Measurements from ENCODE around the gene GPRIN2.
"Not testable (repeated sequence)": the region's sequence is repeated elsewhere in the genome, so short reads cannot be mapped to it uniquely, and the experiment has no call there.

GPRIN2 gene

DNA sequence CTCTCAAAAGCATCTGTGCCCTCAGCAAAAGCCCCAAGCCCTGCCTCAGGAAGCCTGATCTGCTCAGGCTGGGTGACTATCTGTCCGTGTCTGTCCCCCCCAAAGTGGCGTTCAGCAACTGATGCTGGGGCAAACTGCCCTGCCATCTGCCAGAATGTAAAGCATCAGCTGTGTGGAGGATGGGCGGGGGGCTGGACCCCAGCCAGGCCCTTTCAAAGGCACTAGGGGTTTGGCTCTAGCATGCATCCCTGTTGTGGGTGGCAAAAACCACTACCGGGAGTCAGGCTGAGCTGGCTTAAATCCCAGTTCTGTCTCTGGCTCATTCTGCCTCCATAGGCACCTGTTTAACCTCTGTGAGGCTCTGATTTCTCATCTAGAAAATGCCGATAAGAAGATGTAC is 35.5 kb downstream of the GPRIN2 start:
- FAIRE-seq: peak; percentile 70
- DNase-seq (ENCODE audit: low spot score): peak; percentile 69

DNA sequence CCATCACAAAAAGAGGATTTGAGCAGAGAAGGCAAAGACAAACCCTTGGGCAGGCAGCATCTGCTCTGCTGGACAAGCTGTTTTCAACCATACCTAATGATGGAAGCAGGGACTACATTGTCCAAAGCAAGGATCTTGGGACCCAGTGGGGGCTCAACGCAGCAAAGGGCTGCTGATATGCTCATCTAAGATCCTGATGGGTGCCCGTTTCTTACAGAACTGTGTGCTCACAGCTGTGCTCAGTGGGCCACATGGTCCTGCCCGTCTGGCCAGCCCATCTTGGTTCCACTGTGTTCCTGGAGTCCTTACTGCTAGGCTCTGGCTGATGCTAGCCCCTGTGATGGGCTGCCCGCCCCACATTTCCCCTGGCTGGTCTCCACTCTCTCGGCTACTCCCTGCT is 36.1 kb downstream of the GPRIN2 start:
- FAIRE-seq: no peak
- no peak for DNase-seq (ENCODE audit: low spot score)

DNA sequence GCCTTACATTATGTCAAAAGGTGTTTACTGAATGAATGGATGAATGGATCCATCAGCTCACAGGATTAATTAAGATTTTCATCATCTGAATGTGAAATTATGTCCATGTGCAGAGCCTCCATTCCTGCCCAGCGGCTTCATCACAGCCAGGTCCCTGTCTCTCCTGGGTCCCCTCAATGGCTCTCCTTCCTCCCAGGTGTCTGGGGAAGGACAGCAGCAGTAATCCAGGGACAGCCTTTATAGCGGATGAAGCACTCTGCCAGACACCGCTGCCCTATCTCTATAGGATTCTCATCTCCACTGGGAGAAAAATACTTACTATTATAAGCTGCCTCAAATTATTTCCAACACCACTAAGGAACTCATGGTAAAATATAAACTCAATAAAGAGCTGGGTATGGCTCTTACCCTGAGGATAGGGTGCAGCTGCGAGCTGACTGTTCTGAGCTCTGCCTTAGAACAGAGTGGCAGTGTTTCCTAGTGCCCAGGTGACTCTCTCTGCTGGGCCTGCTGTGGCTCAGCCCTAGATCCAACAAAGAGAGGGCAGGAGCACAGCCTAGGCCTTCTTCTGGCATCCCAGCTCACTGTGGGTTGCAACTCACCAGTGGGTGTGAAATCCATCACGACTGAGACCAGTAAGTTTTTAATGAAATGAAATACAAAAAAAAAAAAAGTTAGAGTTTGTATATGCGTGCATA is 38.3 kb downstream of the GPRIN2 start:
- DNase-seq (ENCODE audit: low spot score): no peak
- no peak for FAIRE-seq

DNA sequence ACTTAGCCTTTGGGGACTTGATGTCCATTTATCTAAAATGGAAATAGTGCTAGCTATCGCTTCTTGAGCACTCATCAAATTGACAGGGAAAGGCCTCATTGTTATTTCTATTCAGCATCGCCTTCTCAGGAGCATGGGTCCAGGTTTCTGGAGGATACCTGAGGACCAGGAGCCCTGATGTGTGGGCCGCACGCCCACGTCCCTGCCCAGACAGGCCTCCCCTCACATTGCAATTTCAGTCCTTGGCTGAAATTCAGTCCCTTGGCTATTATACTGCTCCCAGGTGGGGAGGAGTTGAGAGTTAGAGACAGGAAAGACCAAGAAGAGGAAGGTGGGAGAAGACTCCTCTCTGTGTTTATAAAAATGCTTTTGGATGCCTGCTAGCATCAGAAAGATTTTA is 38.9 kb downstream of the GPRIN2 start:
- DNase-seq (ENCODE audit: low spot score) (no peak), FAIRE-seq (no peak)

DNA sequence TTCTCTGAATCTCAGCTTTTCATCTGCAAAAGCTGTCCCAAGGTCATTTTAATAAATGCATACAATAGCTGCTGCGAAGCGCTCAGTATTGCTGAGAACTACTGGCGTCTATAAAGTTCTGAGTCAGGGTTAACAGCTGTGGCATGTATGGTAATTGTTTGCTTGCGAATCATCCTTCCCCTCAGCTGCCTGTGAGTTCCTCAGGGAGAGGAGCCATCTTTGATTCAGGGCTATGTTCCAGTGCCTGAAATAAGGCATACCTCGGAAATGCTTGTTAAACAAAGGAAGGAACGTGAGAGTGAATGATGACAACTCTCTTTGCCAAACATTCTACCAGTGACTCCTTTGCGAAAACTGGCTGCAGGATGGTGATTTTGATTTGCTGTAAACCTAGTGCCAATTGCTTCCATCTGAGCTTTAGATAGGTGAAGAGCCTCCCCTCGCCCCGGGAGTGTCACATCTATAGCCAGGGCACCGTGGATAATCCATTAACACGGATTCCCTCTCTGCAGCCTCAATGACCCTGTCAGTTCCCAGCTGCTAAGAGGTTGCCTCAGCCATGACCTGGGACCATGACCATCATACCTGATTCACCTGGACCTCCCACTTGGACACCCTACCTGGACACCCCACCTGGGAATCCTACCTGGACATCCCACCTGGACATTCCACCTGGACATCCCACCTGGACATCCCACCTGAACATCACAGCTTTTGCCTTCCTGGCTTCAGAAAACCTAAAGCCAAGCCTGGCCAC is 39.6 kb downstream of the GPRIN2 start:
- FAIRE-seq (peak; percentile 81), DNase-seq (ENCODE audit: low spot score) (peak; percentile 92)

DNA sequence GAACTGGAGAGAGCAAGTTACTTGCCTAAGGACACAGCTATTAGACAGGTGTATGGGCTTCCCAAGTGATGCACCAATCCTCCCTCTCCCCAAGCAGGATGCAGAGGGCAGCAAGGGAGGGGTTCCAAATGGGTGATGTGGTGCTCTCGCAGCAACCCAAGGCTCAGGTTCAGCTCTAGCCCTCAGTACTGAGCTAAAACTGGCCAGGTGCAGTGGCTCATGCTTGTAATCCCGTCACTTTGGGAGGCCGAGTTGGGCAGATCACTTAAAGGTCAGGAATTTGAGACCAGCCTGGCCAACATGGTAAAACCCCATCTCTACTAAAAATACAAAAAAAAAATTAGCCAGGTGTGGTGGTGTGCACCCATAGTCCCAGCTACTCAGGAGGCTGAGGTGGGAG is 40.7 kb downstream of the GPRIN2 start:
- DNase-seq (ENCODE audit: low spot score) (no peak), FAIRE-seq (no peak)

DNA sequence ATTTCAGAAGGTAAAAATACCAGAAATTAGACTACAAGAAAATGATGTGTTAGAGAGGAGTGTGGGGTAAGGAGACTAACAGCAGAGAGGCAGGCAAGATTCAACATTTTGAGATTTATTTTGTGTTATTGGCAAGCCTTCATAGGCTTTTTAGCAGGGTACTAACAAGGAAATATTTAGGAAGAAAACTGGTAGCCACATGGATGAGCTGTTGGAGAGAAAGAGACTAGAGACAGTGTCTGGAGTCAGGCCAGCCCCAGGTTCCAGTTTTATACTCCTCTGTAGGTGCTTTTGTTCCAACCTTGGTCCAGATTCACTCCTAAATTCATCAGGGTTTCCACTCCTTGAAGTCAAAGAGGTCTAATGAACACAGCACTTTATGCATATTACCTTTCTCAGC is 41.1 kb downstream of the GPRIN2 start:
- DNase-seq (ENCODE audit: low spot score) (no peak), FAIRE-seq (no peak)

DNA sequence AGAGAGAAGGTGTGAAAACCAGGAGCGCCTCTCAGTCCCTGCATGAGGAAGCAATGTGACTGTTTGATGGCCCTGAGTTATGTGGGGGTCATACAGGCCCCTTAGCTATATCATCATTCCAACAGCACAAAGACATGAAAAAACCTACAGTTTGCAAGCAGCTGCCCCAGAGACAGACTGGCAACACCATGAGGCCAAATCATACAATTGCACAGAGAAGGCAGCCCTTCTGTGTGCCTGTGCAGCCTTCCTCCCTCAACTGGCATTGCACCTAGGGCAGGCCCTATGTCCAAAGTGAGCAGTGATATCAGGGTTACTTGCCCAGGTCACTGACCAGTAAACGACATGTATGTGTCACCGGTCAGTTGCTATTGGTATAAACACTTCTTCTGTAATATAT is 41.6 kb downstream of the GPRIN2 start:
- no peak for FAIRE-seq
- no peak for DNase-seq (ENCODE audit: low spot score)

DNA sequence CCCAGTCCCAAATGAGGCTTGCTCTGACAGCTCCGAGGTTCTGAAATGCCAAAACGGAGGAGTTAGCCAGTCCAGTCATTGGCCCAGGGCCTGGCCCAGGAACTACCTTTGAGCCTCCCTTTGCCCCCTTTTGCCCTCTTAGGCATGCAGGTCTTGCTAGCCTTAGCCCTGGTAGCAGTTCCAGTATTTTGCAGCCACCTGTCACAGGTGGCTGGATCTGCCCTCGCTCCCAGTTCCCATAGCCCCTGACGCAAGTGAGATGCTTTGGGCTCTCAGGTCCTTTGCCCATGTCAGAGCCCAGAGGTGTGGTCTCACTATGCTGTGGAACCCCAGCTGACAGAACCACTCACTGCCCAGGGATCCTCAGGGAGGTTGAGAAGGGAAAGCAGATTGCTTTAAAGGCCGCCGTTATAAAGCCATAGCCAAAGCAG is 42.0 kb downstream of the GPRIN2 start:
- no peak for FAIRE-seq
- DNase-seq (ENCODE audit: low spot score): no peak

DNA sequence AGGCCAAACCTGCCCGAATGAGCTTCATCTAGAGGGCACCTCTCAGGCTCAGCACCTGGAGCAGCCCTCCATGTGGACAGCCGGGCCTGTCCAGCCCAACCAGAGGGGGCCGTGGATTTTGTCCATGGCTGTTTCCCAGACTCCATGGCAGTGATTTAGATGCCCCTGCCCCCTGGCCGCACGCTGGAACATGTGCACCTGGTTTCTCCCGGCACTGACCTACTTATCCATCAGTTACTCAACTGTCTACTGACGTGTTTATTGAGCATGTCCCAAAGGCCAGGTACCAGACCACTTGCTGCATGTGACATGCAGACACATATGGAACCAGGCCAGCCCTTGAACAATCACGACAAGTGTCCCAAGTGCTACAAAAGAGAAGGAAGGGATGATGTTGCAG is 43.1 kb downstream of the GPRIN2 start:
- not testable (repeated sequence) for FAIRE-seq; DNase-seq (ENCODE audit: low spot score)

DNA sequence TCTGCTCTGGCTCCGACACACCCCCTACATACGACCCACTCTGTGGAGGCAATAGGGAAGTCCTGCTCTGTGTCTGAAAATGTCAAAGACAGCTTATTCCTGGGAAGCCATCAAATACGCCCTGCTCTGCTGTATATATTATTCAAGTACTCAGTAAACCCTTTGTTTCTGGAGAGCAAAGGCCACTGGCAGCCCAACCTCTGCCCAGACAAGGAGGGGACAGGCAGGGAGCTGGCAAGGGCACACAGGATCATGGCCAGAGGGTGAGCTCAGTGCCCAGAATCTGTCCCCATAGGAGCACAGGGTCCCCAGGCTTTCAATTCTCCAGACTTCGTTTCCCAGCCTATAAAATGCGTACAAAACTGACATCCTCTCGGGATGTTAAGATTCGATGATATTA is 43.7 kb downstream of the GPRIN2 start:
- DNase-seq (ENCODE audit: low spot score); FAIRE-seq: not testable (repeated sequence)

DNA sequence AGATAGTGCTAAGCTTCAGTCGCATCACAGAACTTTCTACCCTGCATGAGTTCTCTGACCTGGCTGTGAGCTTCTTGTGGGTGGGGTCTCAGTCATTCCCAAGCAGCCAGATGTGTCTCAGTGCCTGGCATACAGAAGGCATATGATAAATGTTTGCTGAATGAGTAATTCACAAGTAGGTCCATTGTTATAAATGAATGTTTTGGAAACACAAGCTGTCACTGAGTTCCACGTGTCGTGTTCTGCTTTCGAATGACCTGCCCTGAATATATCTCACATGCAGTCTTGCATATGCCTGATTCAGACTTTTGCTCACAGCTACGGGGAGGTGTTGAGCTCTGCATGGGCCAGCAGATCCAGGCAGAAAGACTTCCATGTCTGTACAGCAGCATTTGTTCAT is 44.5 kb downstream of the GPRIN2 start:
- FAIRE-seq; DNase-seq (ENCODE audit: low spot score): not testable (repeated sequence)
